SK-N-SH (cell line): ENCODE measurements around the gene GGT5. TPM values are rescaled to one million over a fixed set of nuclear protein-coding genes. Genes with fewer than 3 reads are reported as not detected.

Experiments used
- CTCF ChIA-PET: fragments of 300-600, 350-600 bp; formaldehyde crosslinking; extraction: SDS; loops from one replicate; lab custom pipeline; 2021; lab: Yijun Ruan, JAX
- POLR2A ChIA-PET: fragments of 350-600 bp; sonication (Branson Sonifier 250); formaldehyde crosslinking; extraction: SDS; loops from one replicate; lab custom pipeline; 2020; ENCODE audit warnings: antibody characterized with exemption, inconsistent platforms; lab: Yijun Ruan, JAX
- DNase-seq: peaks from one replicate; pipeline ENCODE4 v3.0.0; 2012
- H2AFZ ChIP-seq: fragments of 200-600 bp; sonication (generic); 2 replicates; pipeline ENCODE4 v1.8.1; 2016; ENCODE audit warnings: antibody characterized with exemption, mild to moderate bottlenecking, low read depth
- H3F3A ChIP-seq: fragments of 200-600 bp; sonication (generic); replicated peaks from 2 replicates; pipeline ENCODE3; 2016; ENCODE audit warnings: antibody characterized with exemption, mild to moderate bottlenecking; ENCODE audit not compliant: insufficient read depth
- H3K27ac ChIP-seq, 2 experiments: fragments of 200-500 bp in 1 of 2; fragments of 200-600 bp in 1 of 2; sonication (Bioruptor generic) in 1 of 2; sonication (generic), shearing (Covaris generic) in 1 of 2; 2 replicates each; pipeline versions ENCODE4 v1.5.1 to v1.6.1; 2014 to 2016; ENCODE audit warnings: low read depth in 2 of 2, inconsistent platforms in 1 of 2, low read length in 1 of 2, mild to moderate bottlenecking in 1 of 2, mixed read lengths in 1 of 2
- H3K27me3 ChIP-seq: fragments of 200-600 bp; sonication (generic), shearing (Covaris generic); 2 replicates; pipeline ENCODE4 v1.6.1; 2016; ENCODE audit warnings: mixed run types; ENCODE audit not compliant: insufficient read depth
- H3K36me3 ChIP-seq, 2 experiments: fragments of 200-500 bp in 1 of 2; fragments of 200-600 bp in 1 of 2; sonication (Bioruptor generic) in 1 of 2; sonication (generic) in 1 of 2; replicated peaks in 1 of 2; 2 replicates each; pipeline versions ENCODE3 to v1.5.1; 2014 to 2016; ENCODE audit warnings: low read length in 1 of 2, mild to moderate bottlenecking in 1 of 2; ENCODE audit not compliant: insufficient read depth in 2 of 2, control insufficient read depth in 1 of 2
- H3K4me1 ChIP-seq, 2 experiments: fragments of 200-500 bp in 1 of 2; fragments of 200-600 bp in 1 of 2; sonication (Bioruptor generic) in 1 of 2; sonication (generic), shearing (Covaris generic) in 1 of 2; 2 replicates each; pipeline versions ENCODE4 v1.5.1 to v1.6.1; 2014 to 2016; ENCODE audit warnings: low read depth in 1 of 2, low read length in 1 of 2, mixed run types in 1 of 2; ENCODE audit not compliant: insufficient read depth in 2 of 2, control insufficient read depth in 1 of 2
- H3K4me2 ChIP-seq: fragments of 200-600 bp; sonication (generic), shearing (Covaris generic); 2 replicates; pipeline ENCODE4 v1.6.1; 2017; ENCODE audit warnings: mixed run types
- H3K4me3 ChIP-seq, 2 experiments: fragments of 200-500 bp in 1 of 2; fragments of 200-600 bp in 1 of 2; sonication (Bioruptor generic) in 1 of 2; sonication (generic), shearing (Covaris generic) in 1 of 2; 2 replicates each; pipeline versions ENCODE4 v1.5.1 to v1.8.1; 2014 to 2016; ENCODE audit warnings: low read depth in 2 of 2, inconsistent platforms in 1 of 2, low read length in 1 of 2, mild to moderate bottlenecking in 1 of 2, mixed read lengths in 1 of 2, moderate library complexity in 1 of 2
- H3K79me2 ChIP-seq: fragments of 200-600 bp; sonication (generic); 2 replicates; pipeline ENCODE4 v1.8.1; 2017; ENCODE audit warnings: mild to moderate bottlenecking; ENCODE audit not compliant: insufficient read depth
- H3K9ac ChIP-seq: fragments of 200-600 bp; sonication (generic); 2 replicates; pipeline ENCODE4 v1.6.1; 2017; ENCODE audit warnings: mixed run types
- H3K9me2 ChIP-seq: fragments of 200-600 bp; sonication (generic); 2 replicates; pipeline ENCODE4 v1.6.1; 2017; ENCODE audit warnings: mixed run types
- H3K9me3 ChIP-seq: fragments of 200-600 bp; sonication (generic); 2 replicates; pipeline ENCODE4 v1.6.1; 2017; ENCODE audit warnings: mixed run types, mild to moderate bottlenecking, moderate library complexity
- H4K20me1 ChIP-seq: fragments of 200-600 bp; sonication (generic); 2 replicates; pipeline ENCODE4 v1.6.1; 2017; ENCODE audit warnings: mild to moderate bottlenecking, mixed run types; ENCODE audit not compliant: insufficient read depth
- CHD2 ChIP-seq: fragments of 150-350 bp; IDR thresholded peaks from 2 replicates; pipeline ENCODE4 v1.6.1; 2018; ENCODE audit warnings: low read length; ENCODE audit not compliant: partially characterized antibody
- ELF1 ChIP-seq: IDR thresholded peaks from 2 replicates; pipeline ENCODE4 v1.4.0; 2012
- FOXM1 ChIP-seq: IDR thresholded peaks from 2 replicates; pipeline ENCODE4 v1.4.0; 2012; ENCODE audit warnings: low read depth, mild to moderate bottlenecking
- GABPA ChIP-seq: IDR thresholded peaks from 2 replicates; pipeline ENCODE4 v1.4.0; 2012; ENCODE audit warnings: low read depth, mild to moderate bottlenecking
- GATA2 ChIP-seq: sonication (generic); formaldehyde crosslinking; IDR thresholded peaks from 2 replicates; pipeline ENCODE4 v1.5.0; 2020; ENCODE audit warnings: mild to moderate bottlenecking, missing genetic modification reagents
- JUND ChIP-seq: IDR thresholded peaks from 2 replicates; pipeline ENCODE4 v1.4.0; 2012
- MEF2A ChIP-seq: IDR thresholded peaks from 2 replicates; pipeline ENCODE4 v1.4.0; 2012; ENCODE audit warnings: low read depth, borderline replicate concordance
- MXI1 ChIP-seq: IDR thresholded peaks from 2 replicates; pipeline ENCODE4 v1.6.1; 2012; ENCODE audit warnings: mild to moderate bottlenecking, low read depth, low read length, improper control_type of control experiment
- RAD21 ChIP-seq: IDR thresholded peaks from 2 replicates; pipeline ENCODE4 v1.6.1; 2012; ENCODE audit warnings: mild to moderate bottlenecking, low read length
- RCOR1 ChIP-seq: fragments of 150-350 bp; IDR thresholded peaks from 2 replicates; pipeline ENCODE4 v1.6.1; 2017; ENCODE audit warnings: antibody characterized with exemption, low read length
- RXRA ChIP-seq: IDR thresholded peaks from 2 replicates; pipeline ENCODE4 v1.4.0; 2012; ENCODE audit warnings: low read depth, mild to moderate bottlenecking, borderline replicate concordance
- SIN3A ChIP-seq: IDR thresholded peaks from 2 replicates; pipeline ENCODE4 v1.6.1; 2012; ENCODE audit warnings: low read depth, mild to moderate bottlenecking, low read length, moderate library complexity, borderline replicate concordance
- SMC3 ChIP-seq: IDR thresholded peaks from 2 replicates; pipeline ENCODE4 v1.6.1; 2012; ENCODE audit warnings: low read depth, low read length, improper control_type of control experiment
- YY1 ChIP-seq: IDR thresholded peaks from 2 replicates; pipeline ENCODE4 v1.4.0; 2012; ENCODE audit warnings: low read depth, mild to moderate bottlenecking
- WGBS: methylation state at CpG from one replicate; pipeline ENCODE4 v1.1.6; 2017; ENCODE audit warnings: low lambda C conversion rate; 5-methylcytosine and 5-hydroxymethylcytosine counted together
- polyA plus RNA-seq, 3 experiments: library from polyadenylated mRNA; depleted of rRNA; stranded (reverse); fragments of >200 nt; gene quantifications; 2 replicates each; pipeline ENCODE4 v1.2.3, GENCODE V29; 2012
- TF ChIP-seq, protein P1 (sequence below): IDR thresholded peaks from 2 replicates; pipeline ENCODE4; 2012
- TF ChIP-seq, protein P2 (sequence below): IDR thresholded peaks from 2 replicates; pipeline ENCODE4 v1.4.0; 2012; ENCODE audit warnings: low read depth, borderline replicate concordance
- TF ChIP-seq, protein P3 (sequence below): IDR thresholded peaks from 2 replicates; pipeline ENCODE4 v1.4.0; 2012; ENCODE audit warnings: low read depth
- TF ChIP-seq, protein P4 (sequence below): fragments of 150-350 bp; IDR thresholded peaks from 2 replicates; pipeline ENCODE4 v1.6.1; 2017; ENCODE audit warnings: antibody characterized with exemption, low read length, low read depth, borderline replicate concordance

The GGT5 gene
- polyA plus RNA-seq, 1 of the 3 experiments (the other 2 are of a cell fraction): 4.6 TPM

DNA sequence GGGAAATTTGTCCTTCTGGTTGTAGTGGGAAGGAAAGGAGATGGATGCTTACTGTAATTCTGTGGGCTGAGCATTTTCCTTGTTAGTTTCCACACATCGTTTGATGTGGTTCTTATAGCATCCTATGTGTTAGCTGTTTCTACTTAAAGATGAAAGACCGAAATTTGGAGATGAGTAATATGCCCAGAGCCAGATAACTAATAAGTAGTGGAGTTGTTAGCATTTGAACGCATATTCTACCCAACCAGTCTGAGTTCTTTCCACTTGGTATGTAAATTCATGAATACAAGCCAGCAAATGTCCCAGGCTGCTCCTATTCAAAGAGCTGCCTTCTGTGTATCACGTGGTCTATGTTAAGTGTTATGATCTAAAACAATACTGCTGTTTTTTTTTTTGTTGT, 40.4 kb upstream of the GGT5 start:
- Histone ChIP-seq H4K20me1 (peaks cover 8% of the 10 kb centered on the region; the same call in 1 of the 2 replicates), H3K36me3 (peaks cover 6 to 17% of the 10 kb centered on the region in 2 experiments), H3K79me2 (peaks cover 86% of the 10 kb centered on the region), H3K27me3 (no peaks in the 10 kb centered on the region), H3F3A (peaks cover 50% of the 10 kb centered on the region), H3K9me3 (no peaks in the 10 kb centered on the region), H3K4me1 (peaks cover 23 to 40% of the 10 kb centered on the region in 2 experiments), H3K4me3 (no peak overlapping the region), H2AFZ (no peak overlapping the region), H3K9ac (no peak overlapping the region)
- no peak for DNase-seq
- ChIA-PET POLR2A (no interaction called here), CTCF (interaction anchor here (0.6 to 2.3 kb wide), 2 partner anchors 96 to 113 kb away, joined by 3 to 9 read pairs; no protein-coding TSS in a partner anchor)
- TF ChIP-seq MXI1 (no peak), FOXM1 (no peak), RXRA (no peak), SIN3A (no peak), GATA2 (CRISPR knock-in tag) (no peak), YY1 (no peak), SMC3 (no peak), JUND (no peak), MEF2A (no peak), RAD21 (no peak), GABPA (no peak), CHD2 (no peak), ELF1 (no peak), RCOR1 (no peak)
- TF ChIP-seq, protein P1, sequence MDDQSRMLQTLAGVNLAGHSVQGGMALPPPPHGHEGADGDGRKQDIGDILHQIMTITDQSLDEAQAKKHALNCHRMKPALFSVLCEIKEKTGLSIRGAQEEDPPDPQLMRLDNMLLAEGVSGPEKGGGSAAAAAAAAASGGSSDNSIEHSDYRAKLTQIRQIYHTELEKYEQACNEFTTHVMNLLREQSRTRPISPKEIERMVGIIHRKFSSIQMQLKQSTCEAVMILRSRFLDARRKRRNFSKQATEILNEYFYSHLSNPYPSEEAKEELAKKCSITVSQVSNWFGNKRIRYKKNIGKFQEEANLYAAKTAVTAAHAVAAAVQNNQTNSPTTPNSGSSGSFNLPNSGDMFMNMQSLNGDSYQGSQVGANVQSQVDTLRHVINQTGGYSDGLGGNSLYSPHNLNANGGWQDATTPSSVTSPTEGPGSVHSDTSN: no peak
- TF ChIP-seq, protein P2, sequence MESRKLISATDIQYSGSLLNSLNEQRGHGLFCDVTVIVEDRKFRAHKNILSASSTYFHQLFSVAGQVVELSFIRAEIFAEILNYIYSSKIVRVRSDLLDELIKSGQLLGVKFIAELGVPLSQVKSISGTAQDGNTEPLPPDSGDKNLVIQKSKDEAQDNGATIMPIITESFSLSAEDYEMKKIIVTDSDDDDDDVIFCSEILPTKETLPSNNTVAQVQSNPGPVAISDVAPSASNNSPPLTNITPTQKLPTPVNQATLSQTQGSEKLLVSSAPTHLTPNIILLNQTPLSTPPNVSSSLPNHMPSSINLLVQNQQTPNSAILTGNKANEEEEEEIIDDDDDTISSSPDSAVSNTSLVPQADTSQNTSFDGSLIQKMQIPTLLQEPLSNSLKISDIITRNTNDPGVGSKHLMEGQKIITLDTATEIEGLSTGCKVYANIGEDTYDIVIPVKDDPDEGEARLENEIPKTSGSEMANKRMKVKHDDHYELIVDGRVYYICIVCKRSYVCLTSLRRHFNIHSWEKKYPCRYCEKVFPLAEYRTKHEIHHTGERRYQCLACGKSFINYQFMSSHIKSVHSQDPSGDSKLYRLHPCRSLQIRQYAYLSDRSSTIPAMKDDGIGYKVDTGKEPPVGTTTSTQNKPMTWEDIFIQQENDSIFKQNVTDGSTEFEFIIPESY: no peak
- TF ChIP-seq, protein P3, sequence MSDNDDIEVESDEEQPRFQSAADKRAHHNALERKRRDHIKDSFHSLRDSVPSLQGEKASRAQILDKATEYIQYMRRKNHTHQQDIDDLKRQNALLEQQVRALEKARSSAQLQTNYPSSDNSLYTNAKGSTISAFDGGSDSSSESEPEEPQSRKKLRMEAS: no peak
- TF ChIP-seq, protein P4, sequence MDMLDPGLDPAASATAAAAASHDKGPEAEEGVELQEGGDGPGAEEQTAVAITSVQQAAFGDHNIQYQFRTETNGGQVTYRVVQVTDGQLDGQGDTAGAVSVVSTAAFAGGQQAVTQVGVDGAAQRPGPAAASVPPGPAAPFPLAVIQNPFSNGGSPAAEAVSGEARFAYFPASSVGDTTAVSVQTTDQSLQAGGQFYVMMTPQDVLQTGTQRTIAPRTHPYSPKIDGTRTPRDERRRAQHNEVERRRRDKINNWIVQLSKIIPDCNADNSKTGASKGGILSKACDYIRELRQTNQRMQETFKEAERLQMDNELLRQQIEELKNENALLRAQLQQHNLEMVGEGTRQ: no peak
- TF ChIP-seq, all 33 proteins: peak for 0
- 66% methylated on average over 4 of the region's 4 CpGs for WGBS
- Histone ChIP-seq H3K4me2 (peak overlapping the region; percentile 36; the same call in 1 of the 2 replicates), H3K9me2 (no peaks in the 10 kb centered on the region), H3K27ac (peak overlapping the region in 1 of 2 experiments; percentile 55; a peak in 3 of 4 replicates)
